HepG2 (cell line): ENCODE data around the gene ATP6V0A1. TPM values are rescaled to one million over a fixed set of nuclear protein-coding genes. Genes with fewer than 3 reads are reported as not detected.
A peak's percentile ranks its signal among the peaks of the same experiment; 100 is the strongest.

ENCODE experiments used
- ATF3 ChIP-seq: sonication (generic); formaldehyde crosslinking; IDR thresholded peaks from 2 replicates; pipeline ENCODE4 v1.4.0; 2020; ENCODE audit warnings: missing genetic modification reagents
- ERF ChIP-seq: IDR thresholded peaks from 2 replicates; pipeline ENCODE4 v1.6.1; 2018; ENCODE audit warnings: missing biosample characterization, missing genetic modification reagents
- FUBP1 ChIP-seq: sonication (generic); formaldehyde crosslinking; IDR thresholded peaks from 2 replicates; pipeline ENCODE4 v1.5.1; 2020; ENCODE audit warnings: missing genetic modification reagents, mild to moderate bottlenecking, borderline replicate concordance
- HBP1 ChIP-seq: IDR thresholded peaks from 2 replicates; pipeline ENCODE4 v1.6.1; 2016; ENCODE audit warnings: low read depth, control low read depth
- HDAC6 ChIP-seq: fragments of 200-600 bp; sonication (generic); IDR thresholded peaks from 2 replicates; pipeline ENCODE4 v1.7.0; 2017; ENCODE audit warnings: mild to moderate bottlenecking, antibody characterized with exemption, low read length, low read depth
- KDM1A ChIP-seq: IDR thresholded peaks from 2 replicates; pipeline ENCODE4 v1.6.1; 2016; ENCODE audit warnings: missing compliant biosample characterization
- KLF12 ChIP-seq: sonication (generic); formaldehyde crosslinking; IDR thresholded peaks from 2 replicates; pipeline ENCODE4 v1.4.0; 2020; ENCODE audit warnings: missing genetic modification reagents, borderline replicate concordance
- PAF1 ChIP-seq: IDR thresholded peaks from 2 replicates; pipeline ENCODE4 v1.6.1; 2016; ENCODE audit warnings: missing genetic modification reagents, missing compliant biosample characterization
- RXRB ChIP-seq: IDR thresholded peaks from 2 replicates; pipeline ENCODE4 v1.6.1; 2016; ENCODE audit warnings: borderline replicate concordance, missing genetic modification reagents, missing compliant biosample characterization
- SNAPC2 ChIP-seq: sonication (generic); formaldehyde crosslinking; IDR thresholded peaks from 2 replicates; pipeline ENCODE4 v1.8.1; 2022; ENCODE audit warnings: mild to moderate bottlenecking, missing genetic modification reagents
- TFDP1 ChIP-seq: IDR thresholded peaks from 2 replicates; pipeline ENCODE4 v1.6.1; 2016; ENCODE audit warnings: missing compliant biosample characterization, missing genetic modification reagents, borderline replicate concordance
- U2AF1 ChIP-seq: fragments of 200-400 bp; formaldehyde crosslinking; optimal IDR thresholded peaks from 2 replicates; pipeline ENCODE3; 2017; ENCODE audit warnings: mild to moderate bottlenecking, low read depth, low read length
- ZBED4 ChIP-seq: sonication (generic); formaldehyde crosslinking; IDR thresholded peaks from 2 replicates; pipeline ENCODE4 v1.4.0; 2020; ENCODE audit warnings: missing genetic modification reagents, borderline replicate concordance
- ZNF451 ChIP-seq: sonication (generic); formaldehyde crosslinking; IDR thresholded peaks from 2 replicates; pipeline ENCODE4 v1.5.0; 2020; ENCODE audit warnings: mild to moderate bottlenecking, missing genetic modification reagents
- ZNF513 ChIP-seq: sonication (generic); formaldehyde crosslinking; conservative IDR thresholded peaks from 2 replicates; pipeline ENCODE4 v1.5.0; 2020; ENCODE audit warnings: missing genetic modification reagents
- ZNF670 ChIP-seq: sonication (generic); formaldehyde crosslinking; IDR thresholded peaks from 2 replicates; pipeline ENCODE4 v1.8.0; 2022; ENCODE audit warnings: mild to moderate bottlenecking, missing genetic modification reagents, borderline replicate concordance
- ZNF784 ChIP-seq: sonication (generic); formaldehyde crosslinking; IDR thresholded peaks from 2 replicates; pipeline ENCODE4 v1.5.1; 2020; ENCODE audit warnings: missing genetic modification reagents, mild to moderate bottlenecking, borderline replicate concordance
- polyA plus RNA-seq, 8 experiments: library from polyadenylated mRNA; depleted of rRNA in 3 of 8; stranded (reverse) in 7 of 8; unstranded in 1 of 8; fragments of >200 nt; fragmentation: Illumina TruSeq in 4 of 8; extraction: Trizol in 4 of 8; gene quantifications; 2 replicates each; pipeline versions ENCODE4 v1.2.1 to v1.2.3, GENCODE V29; 2011 to 2016; ENCODE audit warnings: low read depth in 4 of 8, missing spikeins in 1 of 8, mixed read lengths in 1 of 8; ENCODE audit not compliant: insufficient read depth in 1 of 8
- total RNA-seq, 5 experiments: library from RNA; depleted of rRNA; stranded (reverse); fragments of >200 nt; fragmentation: Illumina TruSeq; extraction: Trizol; gene quantifications; 2 replicates each; pipeline ENCODE4 v1.2.3, GENCODE V29; 2016; ENCODE audit warnings: low read depth in 1 of 5

Gene ATP6V0A1
- total and polyA plus RNA-seq, 2 of the 13 experiments (the other 11 are each of a cell fraction or from before 2014, with no cell fraction given): 27.9 to 54.1 TPM

GRCh38 chr17:42458497-42459255 lies at the start of gene ATP6V0A1 (continued):
- TF ChIP-seq ZBED4 (CRISPR knock-in tag) (no peak), ZNF670 (CRISPR knock-in tag) (0 out of 2 replicates have a peak, but pooled peaks have one; percentile 54), KDM1A (0 out of 2 replicates have a peak, but pooled peaks have one; percentile 42), ZNF513 (CRISPR knock-in tag) (no peak), PAF1 (CRISPR knock-in tag) (no peak), FUBP1 (CRISPR knock-in tag) (no peak), HBP1 (CRISPR knock-in tag) (peak; percentile 78; the same call in 1 of the 2 replicates), U2AF1 (peak; percentile 40), HDAC6 (no peak), TFDP1 (CRISPR knock-in tag) (peak; percentile 83), KLF12 (peak; percentile 91), RXRB (CRISPR knock-in tag) (peak; percentile 69), ERF (peak; percentile 83), SNAPC2 (CRISPR knock-in tag) (0 out of 2 replicates have a peak, but pooled peaks have one; percentile 34), ZNF784 (CRISPR knock-in tag) (peak; percentile 25), ATF3 (CRISPR knock-in tag) (peak; percentile 40; the same call in 1 of the 2 replicates), ZNF451 (CRISPR knock-in tag) (0 out of 2 replicates have a peak, but pooled peaks have one; percentile 27)
